K562 (cell line): Measurements from ENCODE around the gene REM2. TPM values are rescaled to one million over a fixed set of nuclear protein-coding genes. Genes with fewer than 3 reads are reported as not detected.

Source experiments
- ARID1B ChIP-seq: fragments of 450-650 bp; IDR thresholded peaks from 2 replicates; pipeline ENCODE4 v1.6.1; 2016; ENCODE audit warnings: antibody characterized with exemption, mild to moderate bottlenecking, inconsistent platforms
- DIDO1 ChIP-seq: fragments of 450-650 bp; IDR thresholded peaks from 2 replicates; pipeline ENCODE4 v1.6.1; 2016; ENCODE audit warnings: low read depth, missing biosample characterization, missing genetic modification characterization
- ETV5 ChIP-seq: sonication (generic); formaldehyde crosslinking; IDR thresholded peaks from 2 replicates; pipeline ENCODE4 v1.4.0; 2020; ENCODE audit warnings: low read depth, mild to moderate bottlenecking, missing genetic modification reagents
- HDAC6 ChIP-seq: IDR thresholded peaks from 2 replicates; pipeline ENCODE4 v1.6.1; 2012; ENCODE audit warnings: low read depth, mild to moderate bottlenecking, control low read depth, inconsistent platforms, low read length, moderate library complexity
- JUN ChIP-seq, 2 experiments: sonication (generic) in 1 of 2; formaldehyde crosslinking in 1 of 2; IDR thresholded peaks; 2 replicates each; pipeline versions ENCODE4 v1.6.1 to v1.8.0; 2012 to 2022; ENCODE audit warnings: borderline replicate concordance in 2 of 2, mild to moderate bottlenecking in 2 of 2, improper control_type of control experiment in 1 of 2, low read depth in 1 of 2, low read length in 1 of 2, missing genetic modification reagents in 1 of 2
- KLF10 ChIP-seq: fragments of 250-450 bp; sonication (Bioruptor Pico); IDR thresholded peaks from 2 replicates; pipeline ENCODE4 v1.6.1; 2021; ENCODE audit warnings: matching md5 sums
- MITF ChIP-seq: IDR thresholded peaks from 2 replicates; pipeline ENCODE4 v1.6.1; 2014; ENCODE audit warnings: antibody characterized with exemption
- NFYB ChIP-seq: IDR thresholded peaks from 2 replicates; pipeline ENCODE4 v1.6.1; 2011; ENCODE audit warnings: mild to moderate bottlenecking, moderate library complexity; ENCODE audit not compliant: insufficient read length; ENCODE audit errors: extremely low read depth
- OTX1 ChIP-seq: fragments of 450-650 bp; formaldehyde crosslinking; IDR thresholded peaks from 2 replicates; pipeline ENCODE4 v1.4.0; 2022; ENCODE audit warnings: mild to moderate bottlenecking
- RAD21 ChIP-seq, 2 experiments: fragments of 250-450 bp in 1 of 2; fragments of 450-650 bp in 1 of 2; sonication (Bioruptor Pico) in 1 of 2; formaldehyde crosslinking in 1 of 2; IDR thresholded peaks in 1 of 2; conservative IDR thresholded peaks in 1 of 2; 2 replicates each; pipeline versions ENCODE4 v1.4.0 to v1.8.0; 2020 to 2022; ENCODE audit warnings: mild to moderate bottlenecking in 2 of 2, moderate library complexity in 1 of 2
- TGIF2 ChIP-seq: sonication (generic); formaldehyde crosslinking; IDR thresholded peaks from 2 replicates; pipeline ENCODE4 v1.8.1; 2022; ENCODE audit warnings: mild to moderate bottlenecking, missing genetic modification reagents, moderate library complexity
- ZFX ChIP-seq: sonication (generic); formaldehyde crosslinking; IDR thresholded peaks from 2 replicates; pipeline ENCODE4 v1.8.0; 2022; ENCODE audit warnings: mild to moderate bottlenecking, missing genetic modification reagents, moderate library complexity
- ZNF134 ChIP-seq: fragments of 250-450 bp; sonication (Bioruptor Pico); conservative IDR thresholded peaks from 2 replicates; pipeline ENCODE4 v1.4.0; 2020
- ZNF224 ChIP-seq: sonication (generic); formaldehyde crosslinking; IDR thresholded peaks from 2 replicates; pipeline ENCODE4 v1.8.0; 2022; ENCODE audit warnings: mild to moderate bottlenecking, missing genetic modification reagents
- ZNF24 ChIP-seq: fragments of 450-650 bp; IDR thresholded peaks from 2 replicates; pipeline ENCODE4 v1.6.1; 2016
- ZNF589 ChIP-seq: fragments of 200-800 bp; sonication (Bioruptor generic); IDR thresholded peaks from 2 replicates; pipeline ENCODE4 v1.6.1; 2016; ENCODE audit warnings: low read depth, missing genetic modification characterization, missing compliant biosample characterization
- ZNF76 ChIP-seq: fragments of 250-450 bp; sonication (Bioruptor Pico); IDR thresholded peaks from 2 replicates; pipeline ENCODE4 v1.4.0; 2020; ENCODE audit warnings: mild to moderate bottlenecking, moderate library complexity, borderline replicate concordance
- polyA plus RNA-seq, 8 experiments: library from polyadenylated mRNA; depleted of rRNA in 4 of 8; stranded (reverse) in 5 of 8; unstranded in 3 of 8; fragments of >200 nt; fragmentation: Nextera tagmentation in 2 of 8; fragmentation: Illumina TruSeq in 1 of 8; extraction: Ambion mirVana in 2 of 8; extraction: Trizol in 1 of 8; gene quantifications; 2 replicates each; pipeline versions ENCODE4 v1.2.1 to v1.2.3, GENCODE V29; 2011 to 2014; ENCODE audit warnings: inconsistent platforms in 1 of 8, missing spikeins in 1 of 8
- total RNA-seq, 7 experiments: library from RNA; depleted of rRNA in 6 of 7; stranded (reverse); fragments of >200 nt in 6 of 7; fragmentation: Illumina TruSeq in 2 of 7; extraction: Trizol in 2 of 7; gene quantifications; 2 replicates each; pipeline versions ENCODE4 v1.2.1 to v1.2.3, GENCODE V29; 2011 to 2021; ENCODE audit warnings: low replicate concordance in 1 of 7
- TF ChIP-seq, protein P1 (sequence below): fragments of 250-450 bp; sonication (Bioruptor Pico); IDR thresholded peaks from 2 replicates; pipeline ENCODE4 v1.5.0; 2021; ENCODE audit warnings: mild to moderate bottlenecking, moderate library complexity
- TF ChIP-seq, protein P2 (sequence below): sonication (generic); formaldehyde crosslinking; IDR thresholded peaks from 2 replicates; pipeline ENCODE4 v1.9.0; 2022; ENCODE audit warnings: mild to moderate bottlenecking, missing genetic modification reagents
- TF ChIP-seq, protein P3 (sequence below), 2 experiments: IDR thresholded peaks; 2 replicates each; pipeline ENCODE4 v1.6.1; 2012; ENCODE audit warnings: improper control_type of control experiment in 2 of 2, low read depth in 2 of 2, low read length in 2 of 2, borderline replicate concordance in 1 of 2

REM2 gene
- total and polyA plus RNA-seq, 9 of the 15 experiments (the other 6 are each of a cell fraction or from before 2014, with no cell fraction given): 0.18 to 1.0 (median 0.38) TPM

- TF ChIP-seq NFYB: no peak
- no peak for TF ChIP-seq ZNF24
- no peak for TF ChIP-seq MITF
- TF ChIP-seq ZNF76 (CRISPR knock-in tag): no peak
- no peak for TF ChIP-seq ZNF589 (CRISPR knock-in tag)
- TF ChIP-seq JUN (IDR thresholded peaks at IDR 0.05; ENCODE audit: borderline replicate concordance, low read depth, low read length): no peak; the same call in 1 of the 2 replicates
- no peak for TF ChIP-seq JUN (CRISPR knock-in tag; IDR thresholded peaks at IDR 0.05; ENCODE audit: borderline replicate concordance)
- no peak for TF ChIP-seq ZFX (CRISPR knock-in tag)
- TF ChIP-seq HDAC6: no peak
- TF ChIP-seq KLF10 (CRISPR knock-in tag): no peak
- TF ChIP-seq, protein P1, sequence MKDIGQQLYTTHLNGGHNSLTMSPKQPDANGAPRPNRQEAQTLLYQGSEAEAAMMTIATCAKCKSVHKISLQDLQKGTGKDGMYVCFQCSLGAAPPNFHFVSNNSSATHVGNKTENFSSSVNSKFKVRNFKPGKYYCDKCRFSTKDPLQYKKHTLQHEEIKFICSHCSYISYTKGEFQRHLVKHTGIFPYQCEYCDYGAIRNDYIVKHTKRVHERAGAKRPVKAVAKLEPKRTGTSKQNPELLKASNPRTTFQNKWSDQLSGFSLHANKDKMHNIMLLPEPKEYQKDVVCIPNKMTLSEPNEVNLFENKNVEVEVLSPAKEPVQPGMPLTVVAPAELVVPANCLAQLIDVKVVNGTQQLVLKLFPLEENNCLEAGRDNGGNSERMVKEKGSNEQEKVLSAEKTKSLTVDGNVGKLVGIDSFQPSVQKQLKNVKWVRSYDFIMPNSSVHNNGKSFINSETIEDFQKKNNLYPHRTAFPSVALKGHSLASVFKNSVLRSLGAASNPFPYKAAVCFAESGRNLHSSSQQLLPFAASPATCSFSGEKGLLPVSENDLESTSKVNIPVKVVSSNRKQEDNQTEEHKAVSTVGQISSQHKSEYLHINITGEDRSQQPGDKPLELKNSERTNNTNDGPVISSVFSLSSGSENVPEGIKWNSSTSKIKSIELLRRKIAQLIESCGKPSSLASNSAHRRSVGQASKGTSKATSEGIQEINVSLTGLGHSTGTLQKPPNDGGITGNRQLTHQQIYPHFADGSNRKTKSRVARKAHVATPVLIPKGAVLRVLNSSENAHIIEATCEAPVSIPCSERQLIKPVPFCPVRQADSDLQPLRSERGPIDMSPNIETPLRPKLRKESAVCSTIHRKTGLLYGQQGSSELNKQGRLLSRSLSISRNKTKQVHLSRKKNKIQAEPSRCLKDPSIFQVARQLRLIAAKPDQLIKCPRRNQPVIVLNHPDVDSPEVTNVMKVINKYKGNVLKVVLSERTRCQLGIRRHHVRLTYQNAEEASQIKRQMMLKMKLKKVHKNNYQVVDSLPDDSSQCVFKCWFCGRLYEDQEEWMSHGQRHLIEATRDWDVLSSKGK (CRISPR knock-in tag): no peak
- TF ChIP-seq ZNF224 (CRISPR knock-in tag): no peak
- TF ChIP-seq ETV5: no peak
- TF ChIP-seq TGIF2 (CRISPR knock-in tag): no peak
- TF ChIP-seq, protein P2, sequence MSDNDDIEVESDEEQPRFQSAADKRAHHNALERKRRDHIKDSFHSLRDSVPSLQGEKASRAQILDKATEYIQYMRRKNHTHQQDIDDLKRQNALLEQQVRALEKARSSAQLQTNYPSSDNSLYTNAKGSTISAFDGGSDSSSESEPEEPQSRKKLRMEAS (CRISPR knock-in tag): peak; percentile 84
- no peak for TF ChIP-seq DIDO1 (tag)
- no peak for TF ChIP-seq RAD21 (CRISPR knock-in tag; conservative IDR thresholded peaks at IDR 0.05 in 1 of 2, IDR thresholded peaks at IDR 0.05 in 1 of 2)
- peak; percentile 94 for TF ChIP-seq ARID1B
- TF ChIP-seq OTX1 (CRISPR knock-in tag): no peak
- TF ChIP-seq ZNF134 (CRISPR knock-in tag): no peak
- TF ChIP-seq, protein P3, sequence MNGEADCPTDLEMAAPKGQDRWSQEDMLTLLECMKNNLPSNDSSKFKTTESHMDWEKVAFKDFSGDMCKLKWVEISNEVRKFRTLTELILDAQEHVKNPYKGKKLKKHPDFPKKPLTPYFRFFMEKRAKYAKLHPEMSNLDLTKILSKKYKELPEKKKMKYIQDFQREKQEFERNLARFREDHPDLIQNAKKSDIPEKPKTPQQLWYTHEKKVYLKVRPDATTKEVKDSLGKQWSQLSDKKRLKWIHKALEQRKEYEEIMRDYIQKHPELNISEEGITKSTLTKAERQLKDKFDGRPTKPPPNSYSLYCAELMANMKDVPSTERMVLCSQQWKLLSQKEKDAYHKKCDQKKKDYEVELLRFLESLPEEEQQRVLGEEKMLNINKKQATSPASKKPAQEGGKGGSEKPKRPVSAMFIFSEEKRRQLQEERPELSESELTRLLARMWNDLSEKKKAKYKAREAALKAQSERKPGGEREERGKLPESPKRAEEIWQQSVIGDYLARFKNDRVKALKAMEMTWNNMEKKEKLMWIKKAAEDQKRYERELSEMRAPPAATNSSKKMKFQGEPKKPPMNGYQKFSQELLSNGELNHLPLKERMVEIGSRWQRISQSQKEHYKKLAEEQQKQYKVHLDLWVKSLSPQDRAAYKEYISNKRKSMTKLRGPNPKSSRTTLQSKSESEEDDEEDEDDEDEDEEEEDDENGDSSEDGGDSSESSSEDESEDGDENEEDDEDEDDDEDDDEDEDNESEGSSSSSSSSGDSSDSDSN (IDR thresholded peaks at IDR 0.05; ENCODE audit: borderline replicate concordance in 1 of 2, low read depth in 2 of 2, low read length in 2 of 2): no peak
Observed at GRCh38 chr14:22897357-22897756, 14.3 kb downstream of the REM2 start (continued).
